GM12892 (cell line): Measurements from ENCODE around the gene MSX1.

Experiments used
- DNase-seq: peaks from one replicate; pipeline ENCODE4 v3.0.0; 2011; ENCODE audit not compliant: insufficient read length
- FAIRE-seq: peaks from 2 replicates; lab custom pipeline; 2011; peaks lifted over from hg19 to GRCh38; lab: Jason Lieb, UNC
- POLR2A ChIP-seq: IDR thresholded peaks from 2 replicates; pipeline ENCODE4 v1.6.1; 2011; ENCODE audit warnings: low read depth, low read length, control low read depth
- POLR2AphosphoS5 ChIP-seq: IDR thresholded peaks from 2 replicates; pipeline ENCODE4 v1.6.1; 2011; ENCODE audit warnings: low read depth, low read length, control low read depth
- TAF1 ChIP-seq: IDR thresholded peaks from 2 replicates; pipeline ENCODE4 v1.6.1; 2011; ENCODE audit warnings: low read depth, mild to moderate bottlenecking, control low read depth, low read length, borderline replicate concordance

The MSX1 gene

DNA sequence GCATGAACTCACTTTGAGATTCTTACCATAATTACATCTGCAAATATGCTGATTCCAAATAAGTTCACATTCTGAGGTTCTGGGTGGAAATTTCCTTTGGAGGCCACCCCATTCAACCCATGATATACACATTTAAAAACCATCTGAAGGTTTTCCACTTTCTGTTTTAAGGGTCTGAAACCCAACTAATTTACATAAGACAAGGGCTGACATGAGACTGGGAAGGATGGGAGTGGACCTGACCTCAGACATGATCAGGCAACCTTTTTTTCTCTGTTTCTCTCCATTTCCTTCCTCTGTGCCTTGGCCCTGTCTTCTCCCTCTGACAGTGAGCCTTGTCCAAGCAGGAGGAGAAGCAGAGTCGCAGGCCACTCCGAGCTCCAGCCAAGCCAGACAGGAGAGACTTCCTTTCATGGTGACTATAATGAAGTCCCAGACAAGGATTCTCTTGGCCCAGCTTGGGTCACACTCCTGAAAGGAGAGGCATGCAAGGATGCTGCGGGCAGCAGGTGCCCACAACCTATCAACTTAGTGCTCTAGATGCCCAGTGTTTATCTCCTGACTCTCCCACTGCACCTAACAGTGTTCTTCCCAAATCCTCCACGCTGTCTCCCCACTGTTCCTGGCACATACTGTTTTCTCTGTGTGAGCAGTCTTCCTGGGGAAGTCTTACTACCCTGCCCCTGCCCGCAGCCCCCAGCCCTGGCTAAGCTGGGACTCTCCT, 39.9 kb downstream of the MSX1 start:
- TF ChIP-seq POLR2AphosphoS5: no peak
- no peak for TF ChIP-seq POLR2A
- TF ChIP-seq TAF1: no peak
- FAIRE-seq: no peak
- no peak for DNase-seq

DNA sequence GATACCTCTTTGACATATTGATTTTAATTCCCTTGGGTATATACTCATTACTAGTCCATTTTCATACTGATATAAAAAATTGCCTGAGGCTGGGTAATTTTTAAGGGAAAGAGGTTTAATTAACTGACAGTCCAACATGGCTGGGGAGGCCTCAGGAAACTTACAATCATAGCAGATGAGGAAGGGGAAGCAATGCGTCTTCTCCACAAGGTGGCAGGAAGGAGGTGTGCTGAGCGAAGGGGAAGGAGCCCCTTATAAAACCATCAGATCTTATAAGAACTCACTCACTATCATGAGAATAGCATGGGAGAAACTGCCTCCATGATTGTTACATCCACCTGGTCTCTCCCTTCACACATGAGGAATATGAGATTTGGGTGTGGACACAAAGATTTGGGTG, 42.4 kb downstream of the MSX1 start:
- no peak for FAIRE-seq
- no peak for DNase-seq
- TF ChIP-seq POLR2A (no peak), POLR2AphosphoS5 (no peak), TAF1 (no peak)

DNA sequence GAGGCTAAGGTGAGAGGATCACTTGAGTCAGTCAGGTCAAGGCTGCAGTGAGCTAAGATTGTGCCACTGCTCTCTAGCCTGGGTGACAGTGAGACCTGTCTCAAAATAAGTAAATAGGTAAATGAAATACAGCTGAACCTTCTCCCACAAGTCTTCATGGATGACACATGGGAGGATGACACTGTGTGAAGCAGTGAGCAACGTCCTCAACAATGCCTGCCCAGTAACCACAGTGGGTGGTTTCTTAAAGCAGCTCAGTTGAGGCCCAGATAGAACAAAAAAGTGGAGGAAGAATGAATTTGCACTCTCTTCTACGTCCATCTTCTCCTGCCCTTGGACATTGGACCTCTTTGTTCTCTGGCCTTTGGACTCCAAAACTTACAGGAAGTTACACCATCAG, 52.7 kb downstream of the MSX1 start:
- DNase-seq (no peak), FAIRE-seq (no peak)
- no peak for TF ChIP-seq POLR2A
- TF ChIP-seq POLR2AphosphoS5: no peak
- no peak for TF ChIP-seq TAF1

DNA sequence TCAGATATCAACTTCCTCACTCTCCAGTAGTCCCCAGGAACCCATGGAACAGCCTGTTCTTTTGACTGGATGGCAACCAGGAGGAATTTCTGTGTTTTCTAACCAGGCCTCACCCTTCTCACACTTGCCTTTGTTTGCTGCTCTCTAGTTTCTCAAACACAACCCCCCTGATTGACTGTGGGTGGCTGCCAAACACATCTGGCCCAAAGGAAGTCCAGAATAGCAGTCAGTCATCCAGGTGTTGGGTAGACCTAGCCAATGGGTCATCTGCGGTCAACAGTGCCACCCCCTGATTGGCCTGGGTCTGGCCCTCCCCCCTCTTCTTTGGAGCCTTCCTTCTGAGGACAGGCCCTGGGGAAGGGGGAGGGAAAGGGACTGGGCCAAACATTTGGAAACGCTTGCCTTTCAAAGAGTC, 53.7 kb downstream of the MSX1 start:
- FAIRE-seq (no peak), DNase-seq (no peak)
- TF ChIP-seq TAF1 (no peak), POLR2A (no peak), POLR2AphosphoS5 (no peak)
